ENCODE measurements around the gene PEX3.

GRCh38 chr6:143449082-143449713, 1.4 kb upstream of the PEX3 start:
- TF ChIP-seq CTCF (IDR thresholded peaks at IDR 0.05; ENCODE audit: insufficient read depth, low read length) (no peak), REST (IDR thresholded peaks at IDR 0.05; ENCODE audit: insufficient replicate concordance, low read depth) (no peak), POLR2AphosphoS5 (IDR thresholded peaks at IDR 0.05; ENCODE audit: low read depth) (no peak)

Measured in HL-60 (cell line).